ENCODE data around the gene DLGAP1.
A peak's percentile ranks its signal among the peaks of the same experiment; 100 is the strongest.
"Not testable (repeated sequence)": the region's sequence is repeated elsewhere in the genome, so short reads cannot be mapped to it uniquely, and the experiment has no call there.

Gene DLGAP1

DNA sequence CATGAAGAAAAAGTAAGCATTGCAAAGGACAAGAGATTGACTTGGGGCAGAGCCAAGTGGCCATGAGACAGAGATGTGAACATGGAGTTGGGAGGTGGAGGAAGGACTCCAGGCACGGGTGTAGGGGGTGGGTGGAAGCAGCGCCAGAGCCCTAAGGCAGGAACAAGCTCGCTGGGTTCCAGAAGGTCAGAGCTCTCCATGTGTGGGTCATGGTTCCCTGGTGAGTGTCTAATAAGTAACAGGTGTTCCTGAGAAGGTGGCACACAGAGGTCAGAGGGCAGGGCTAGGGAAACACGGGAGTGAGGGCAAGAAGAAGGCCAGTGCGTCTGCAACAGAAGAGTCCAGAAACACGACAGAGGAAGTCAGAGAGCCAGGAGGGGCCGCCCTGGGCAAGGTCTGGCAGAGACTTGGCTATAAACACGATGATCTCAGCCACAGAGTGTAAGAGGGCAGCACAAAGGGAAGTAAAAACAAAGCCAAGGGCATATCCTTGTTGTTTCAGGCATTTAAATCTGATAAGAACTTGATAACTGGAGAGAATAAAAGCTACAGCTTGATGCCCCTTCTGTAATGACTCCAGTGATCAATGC, 744.3 kb downstream of the DLGAP1 start:
- no peak for DNase-seq

DNA sequence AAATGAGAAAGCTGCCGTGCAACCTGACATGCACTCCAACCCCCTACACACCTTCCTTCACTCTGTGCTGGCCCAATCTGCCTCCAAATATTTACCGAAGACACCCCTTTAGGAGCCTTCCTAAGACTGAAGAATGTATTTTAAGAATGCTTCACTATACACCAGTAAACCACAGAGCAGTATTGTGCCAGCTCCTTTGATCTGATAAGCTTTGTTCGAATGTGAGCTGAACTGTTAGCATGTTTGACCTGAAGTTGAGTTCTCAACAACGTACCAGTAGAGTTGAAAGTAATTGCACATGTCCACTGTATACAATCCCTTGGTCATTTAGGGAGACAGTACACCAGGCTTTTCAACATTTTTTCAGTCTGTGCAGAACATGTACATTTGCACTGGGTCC, 745.9 kb downstream of the DLGAP1 start:
- DNase-seq: no peak

DNA sequence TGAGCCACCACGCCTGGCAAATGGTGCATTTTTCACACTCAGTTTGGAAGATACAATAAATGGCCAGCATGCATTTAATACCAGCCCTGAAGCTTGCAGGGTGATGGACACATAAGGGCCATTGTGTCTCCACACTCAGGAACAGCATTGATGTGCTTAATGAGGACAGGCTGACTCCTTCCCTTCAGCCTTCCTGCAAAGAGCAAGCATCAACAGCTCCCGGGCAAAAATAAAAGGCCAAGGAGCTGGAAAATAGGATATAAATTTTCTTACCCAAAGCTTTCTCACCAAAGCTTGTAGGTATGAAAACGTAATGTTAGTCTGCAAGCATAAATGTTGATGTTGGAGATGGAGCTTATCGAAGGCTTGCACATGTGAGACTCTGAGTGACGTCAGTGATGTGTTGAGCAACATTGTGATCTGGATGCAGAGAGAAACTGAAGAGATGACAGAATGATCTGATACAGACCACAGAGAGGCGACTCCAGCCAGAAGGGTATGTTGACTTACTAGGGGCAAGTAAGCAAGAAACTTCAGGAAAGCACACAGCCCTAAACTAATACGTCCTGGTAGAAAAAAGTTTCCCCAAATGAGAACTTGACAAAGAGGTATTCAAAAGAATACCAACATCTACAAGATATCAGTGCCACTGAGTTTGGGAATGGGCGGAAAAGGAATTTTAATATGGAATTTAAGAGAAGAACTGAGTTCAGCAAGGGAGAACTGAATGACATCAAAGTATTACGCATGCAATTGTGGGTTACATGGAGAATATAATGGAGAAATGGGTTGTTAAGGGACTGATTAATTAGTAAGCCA, 748.6 kb downstream of the DLGAP1 start:
- DNase-seq: no peak

DNA sequence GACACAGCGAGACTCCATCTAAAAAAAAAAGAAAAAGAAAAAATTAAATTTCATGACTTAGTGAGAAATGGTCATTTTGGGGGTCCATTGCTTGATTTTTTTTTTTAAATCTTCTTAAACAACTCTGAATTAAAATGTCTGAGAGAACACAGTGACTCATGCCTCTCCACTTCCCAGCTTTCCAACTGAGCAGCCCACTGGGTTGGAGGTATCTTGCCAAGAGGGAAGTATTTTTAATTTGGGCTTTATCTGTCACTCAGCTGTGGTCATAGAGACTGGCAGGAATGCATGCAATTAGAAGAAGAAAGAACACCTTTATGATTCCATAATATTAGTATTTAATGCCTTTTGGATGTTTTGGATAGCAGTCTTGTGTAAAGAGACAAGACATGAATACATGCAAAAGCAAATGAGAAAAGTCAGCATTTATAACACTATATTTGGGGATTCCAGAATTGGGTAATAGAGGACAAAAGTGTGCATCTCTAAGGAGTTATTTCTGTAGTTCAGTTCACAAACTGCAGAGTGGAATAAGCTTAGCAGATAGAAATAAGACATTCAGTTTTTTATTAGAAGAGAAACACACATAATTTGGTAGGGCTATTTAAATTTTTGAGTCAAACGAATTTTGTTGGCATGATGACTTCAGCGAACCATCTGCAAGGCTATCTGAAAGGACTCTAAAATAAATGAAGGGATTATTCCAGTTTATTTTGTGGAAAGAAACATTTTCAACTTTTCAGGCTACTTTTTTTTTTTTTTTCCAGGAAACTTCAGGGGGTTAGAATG, 750.4 kb downstream of the DLGAP1 start:
- no peak for DNase-seq

DNA sequence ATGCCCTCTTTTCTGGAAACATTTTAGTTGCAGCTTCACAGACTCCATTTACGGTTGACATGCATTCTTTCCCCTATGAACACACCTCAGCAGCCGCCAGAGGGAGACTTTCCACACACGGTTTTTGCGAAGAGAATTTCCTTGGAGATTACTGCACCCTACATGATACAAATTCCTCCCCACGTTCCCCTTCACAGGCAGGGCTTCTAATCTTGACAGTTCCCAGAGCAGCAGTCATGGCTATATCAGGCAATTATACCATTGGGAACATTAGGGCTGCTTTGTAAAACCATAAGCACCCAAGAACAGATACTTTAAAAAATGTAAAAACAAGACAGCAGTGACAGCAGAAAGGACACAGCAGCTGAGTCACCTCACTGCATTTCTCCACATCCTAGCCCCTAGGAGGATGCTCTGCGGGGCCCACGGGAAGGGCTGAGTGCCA, 751.4 kb downstream of the DLGAP1 start:
- DNase-seq: no peak

DNA sequence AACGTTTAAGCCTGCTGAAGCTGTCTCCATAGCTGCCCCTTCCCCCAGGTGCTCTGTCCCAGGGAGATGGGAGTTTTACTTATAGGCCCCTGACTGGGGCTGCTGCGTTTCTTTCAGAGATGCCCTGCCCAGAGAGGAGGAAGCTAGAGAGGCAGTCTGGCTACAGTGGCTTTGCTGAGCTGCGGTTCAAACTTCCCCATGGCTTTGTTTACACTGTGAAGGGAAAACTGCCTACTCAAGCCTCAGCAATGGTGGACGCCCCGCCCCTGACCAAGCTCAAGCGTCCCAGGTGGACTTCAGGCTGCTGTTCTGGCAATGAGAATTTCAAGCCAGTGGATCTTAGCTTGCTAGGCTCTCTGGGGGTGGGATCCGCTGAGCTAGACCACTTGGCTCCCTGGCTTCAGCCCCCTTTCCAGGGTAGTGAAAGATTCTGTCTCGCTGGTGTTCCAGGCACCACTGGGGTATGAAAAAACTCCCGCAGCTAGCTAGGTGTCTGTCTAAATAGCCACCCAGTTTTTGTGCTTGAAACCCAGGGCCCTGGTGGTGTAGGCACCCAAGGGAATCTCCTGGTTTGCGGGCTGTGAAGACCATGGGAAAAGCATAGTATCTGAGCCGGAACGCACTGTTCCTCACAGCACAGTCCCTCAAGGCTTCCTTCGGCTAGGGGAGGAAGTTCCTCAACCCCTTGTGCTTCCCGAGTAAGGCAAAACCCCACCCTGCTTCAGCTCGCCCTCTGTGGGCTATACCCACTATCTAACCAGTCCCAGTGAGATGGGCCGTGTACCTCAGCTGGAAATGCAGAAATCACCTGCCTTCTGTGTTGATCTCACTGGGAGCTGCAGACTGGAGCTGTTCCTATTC, 755.2 kb downstream of the DLGAP1 start:
- DNase-seq: not testable (repeated sequence)

DNA sequence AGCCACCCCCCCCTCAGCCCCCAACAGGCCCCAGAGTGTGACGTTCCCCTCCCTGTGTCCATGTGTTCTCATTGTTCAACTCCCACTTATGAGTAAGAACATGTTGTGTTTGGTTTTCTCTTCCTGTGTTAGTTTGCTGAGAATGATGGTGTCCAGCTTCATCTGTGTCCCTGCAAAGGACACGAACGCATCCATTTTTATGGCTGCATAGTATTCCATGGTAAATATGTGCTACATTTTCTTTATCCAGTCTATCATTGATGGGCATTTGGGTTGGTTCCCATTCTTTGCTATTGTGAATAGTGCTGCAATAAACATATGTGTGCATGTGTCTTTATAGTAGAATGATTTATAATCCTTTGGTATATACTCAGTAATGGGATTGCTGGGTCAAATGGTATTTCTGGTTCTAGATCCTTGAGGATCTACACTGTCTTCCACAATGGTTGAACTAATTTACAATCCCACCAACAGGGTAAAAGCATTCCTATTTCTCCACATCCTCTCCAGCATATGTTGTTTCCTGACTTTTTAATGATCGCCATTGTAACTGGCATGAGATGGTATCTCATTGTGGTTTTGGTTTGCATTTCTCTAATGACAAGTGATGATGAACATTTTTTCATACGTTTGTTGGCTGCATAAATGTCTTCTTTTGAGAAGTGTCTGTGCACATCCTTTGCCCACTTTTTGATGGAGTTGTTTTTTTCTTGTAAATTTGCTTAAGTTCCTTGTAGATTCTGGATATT, 760.9 kb downstream of the DLGAP1 start:
- not testable (repeated sequence) for DNase-seq

DNA sequence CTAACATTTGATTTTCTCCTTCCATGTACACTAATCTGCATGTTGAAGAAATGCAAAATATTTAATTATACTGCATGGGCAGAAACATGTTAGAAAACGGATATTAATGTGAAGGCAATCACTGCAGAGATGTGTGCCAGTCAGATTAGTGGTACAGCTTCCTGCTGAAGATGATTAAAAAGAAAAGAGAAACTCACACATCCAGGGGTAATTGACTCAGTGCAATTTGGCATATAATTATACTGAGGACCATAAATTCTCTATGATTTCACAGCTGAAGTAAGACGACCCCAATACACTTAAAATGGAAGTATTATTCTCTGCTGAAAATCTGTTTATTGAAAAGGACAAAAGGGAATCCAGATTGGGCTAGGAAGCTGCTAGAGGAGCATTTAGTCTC, 761.7 kb downstream of the DLGAP1 start:
- DNase-seq: no peak

DNA sequence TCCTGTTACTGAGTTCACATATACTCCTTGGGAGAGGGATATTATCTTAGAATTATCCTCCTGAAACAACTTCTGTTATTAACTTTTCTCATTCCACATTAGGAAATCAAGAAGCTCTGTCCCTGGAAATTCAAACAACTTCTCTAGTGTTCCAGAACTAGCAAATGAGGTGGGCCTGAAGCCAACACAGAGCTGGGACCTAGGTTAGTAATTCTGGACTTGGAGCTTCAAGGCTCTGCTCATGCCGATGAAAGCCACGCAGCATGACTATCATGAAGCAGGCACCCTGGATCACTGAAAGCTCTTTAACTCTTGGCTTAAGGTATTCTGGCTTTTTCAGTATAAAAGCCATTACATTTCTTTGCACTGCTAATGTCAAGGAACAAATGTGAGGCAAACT, 762.4 kb downstream of the DLGAP1 start:
- no peak for DNase-seq

DNA sequence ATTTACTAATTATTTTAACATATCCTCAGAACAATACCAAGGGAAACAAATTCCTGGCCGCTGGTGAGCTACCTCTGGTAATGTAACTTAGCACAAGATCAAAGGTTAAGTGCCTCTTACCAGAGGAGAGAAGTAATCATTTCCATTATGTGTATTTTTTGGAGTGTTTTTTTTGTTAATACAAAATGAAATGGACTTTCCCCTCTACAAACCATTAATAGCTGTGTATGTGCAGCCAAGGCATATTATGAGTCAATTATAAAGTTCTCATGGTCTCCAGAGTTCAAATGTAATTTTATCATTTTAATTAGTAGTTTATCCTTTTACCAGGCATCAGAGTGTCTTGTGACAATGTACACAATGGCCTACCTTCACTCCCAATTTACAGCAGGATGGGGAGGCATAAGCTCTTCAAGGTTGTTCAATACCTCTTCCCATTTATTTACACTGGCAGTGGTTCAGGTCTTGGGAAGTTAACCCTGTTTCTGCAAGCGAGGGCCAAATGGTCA, 762.9 kb downstream of the DLGAP1 start:
- DNase-seq: no peak

DNA sequence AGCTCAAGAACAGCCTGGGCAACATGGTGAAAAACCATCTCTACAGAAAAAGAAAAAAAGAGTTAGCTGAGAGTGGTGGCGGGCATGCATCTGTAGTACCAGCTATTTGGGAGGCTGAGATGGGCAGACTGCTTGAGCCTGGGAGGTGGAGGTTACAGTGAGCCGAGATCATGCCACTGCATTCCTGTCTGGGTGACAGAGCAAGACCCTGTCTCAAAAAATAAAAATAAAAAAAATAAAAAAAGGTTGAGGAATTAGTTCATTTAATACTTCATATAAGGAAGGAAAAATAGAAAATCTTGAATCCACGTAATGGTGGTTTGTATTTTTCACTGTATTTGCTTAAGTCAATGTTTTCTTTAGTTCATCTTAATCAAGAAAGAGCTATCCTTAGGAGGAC, 763.4 kb downstream of the DLGAP1 start:
- DNase-seq: no peak

DNA sequence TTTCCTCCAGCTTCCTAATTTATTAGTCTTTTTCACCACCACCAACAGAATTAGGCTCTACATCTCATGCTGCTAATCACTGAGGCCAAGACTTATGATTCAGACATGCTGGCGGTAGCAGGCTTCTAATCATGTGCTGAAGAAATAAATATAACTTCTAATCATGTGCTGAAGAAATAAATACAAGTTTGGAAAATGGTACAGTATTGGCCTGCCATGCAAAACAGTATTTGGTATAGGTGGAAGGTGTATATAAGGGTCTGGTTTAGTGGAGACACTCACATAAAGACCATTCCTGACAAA, 764.4 kb downstream of the DLGAP1 start:
- DNase-seq: no peak

DNA sequence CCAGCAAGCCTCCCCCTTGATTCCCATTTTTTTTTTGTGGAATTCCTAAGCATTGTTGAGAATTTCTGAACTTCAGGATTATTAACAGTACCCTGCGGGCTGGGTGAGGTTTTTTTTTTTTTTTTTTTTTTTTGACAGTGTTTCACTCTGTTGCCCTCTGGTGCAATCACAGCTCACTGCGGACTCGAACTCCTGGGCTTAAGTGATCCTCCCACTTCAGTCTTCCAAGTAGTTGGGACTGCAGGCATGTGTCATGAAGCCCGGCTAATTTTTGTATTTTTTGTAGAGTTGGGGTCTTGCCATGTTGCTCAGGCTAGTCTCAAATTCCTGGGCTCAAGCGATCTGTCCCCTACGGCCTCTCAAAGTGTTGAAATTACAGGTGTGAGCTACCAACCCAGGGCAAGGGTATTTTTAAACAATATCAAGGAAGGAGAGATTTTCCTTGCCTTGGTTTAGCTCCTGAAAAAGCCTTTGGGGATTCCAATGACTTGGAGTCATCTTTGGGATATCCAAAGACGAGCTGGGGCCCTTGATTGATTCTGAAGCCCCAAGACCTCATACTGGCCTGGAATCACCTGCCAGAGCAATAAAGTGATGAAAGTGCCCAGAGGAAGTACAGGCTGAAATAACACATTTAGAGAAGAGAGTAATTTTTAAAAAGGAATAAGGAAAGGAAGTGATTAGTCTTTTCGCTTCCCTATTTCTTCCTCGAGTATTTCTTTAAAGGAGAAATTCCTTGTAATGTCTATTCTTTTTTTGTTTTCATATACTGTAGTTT, 764.9 kb downstream of the DLGAP1 start:
- DNase-seq: no peak

DNA sequence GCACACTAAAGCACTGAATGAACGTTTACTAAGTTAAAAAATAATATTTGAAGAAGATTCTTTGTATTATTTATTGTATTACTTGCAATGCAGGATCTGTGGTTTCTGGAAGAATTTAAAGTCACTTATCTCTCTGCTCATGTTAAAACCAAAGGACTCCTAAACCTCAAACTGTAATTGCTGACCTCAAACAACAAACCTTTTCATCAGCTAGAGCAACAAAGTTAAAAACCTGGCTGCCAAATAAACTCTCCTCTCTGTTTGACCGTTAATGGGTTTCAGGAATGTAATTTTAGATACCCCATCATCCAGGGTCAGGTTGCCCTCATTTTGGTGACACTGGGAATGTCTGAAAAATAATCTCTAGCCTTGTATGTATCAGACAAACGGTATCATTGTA, 766.0 kb downstream of the DLGAP1 start:
- DNase-seq: no peak

DNA sequence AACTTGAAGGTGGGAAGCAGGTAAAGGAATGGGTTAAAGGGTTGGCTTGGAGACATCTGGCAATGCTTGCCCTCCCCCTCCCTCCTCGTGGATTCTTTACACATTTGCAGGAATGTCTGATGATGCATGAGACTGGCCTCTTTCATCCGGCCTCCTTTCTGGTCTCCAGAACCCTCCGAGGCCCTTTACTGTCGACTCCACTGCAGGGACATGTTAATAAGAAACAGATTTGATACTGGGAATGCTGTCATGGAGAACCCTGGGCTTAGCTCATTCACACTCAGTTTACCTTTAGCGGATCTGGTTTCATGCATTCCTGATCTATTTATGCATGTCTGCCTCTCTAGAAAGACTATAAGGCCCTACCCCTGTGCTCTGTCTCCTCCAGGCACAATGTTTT, 766.4 kb downstream of the DLGAP1 start:
- no peak for DNase-seq

DNA sequence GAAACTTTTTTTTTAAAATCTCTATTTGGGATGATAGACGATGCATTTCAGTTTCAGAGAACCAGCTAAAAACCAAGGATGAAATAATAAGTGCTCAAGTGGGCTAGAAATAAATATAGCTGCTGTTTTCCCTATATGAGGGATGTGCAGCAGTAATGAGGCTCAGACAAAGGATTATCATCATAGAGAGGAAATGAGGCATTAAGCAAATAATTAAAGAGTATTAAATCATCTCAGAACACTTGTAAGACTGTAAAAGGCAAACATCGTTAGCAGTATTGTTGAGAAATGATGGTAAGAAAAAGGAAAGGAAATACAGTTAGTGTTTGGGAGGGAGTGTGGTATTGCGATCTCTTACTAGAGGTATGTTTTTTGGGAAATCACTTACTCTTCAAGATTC, 771.6 kb downstream of the DLGAP1 start:
- DNase-seq: no peak

DNA sequence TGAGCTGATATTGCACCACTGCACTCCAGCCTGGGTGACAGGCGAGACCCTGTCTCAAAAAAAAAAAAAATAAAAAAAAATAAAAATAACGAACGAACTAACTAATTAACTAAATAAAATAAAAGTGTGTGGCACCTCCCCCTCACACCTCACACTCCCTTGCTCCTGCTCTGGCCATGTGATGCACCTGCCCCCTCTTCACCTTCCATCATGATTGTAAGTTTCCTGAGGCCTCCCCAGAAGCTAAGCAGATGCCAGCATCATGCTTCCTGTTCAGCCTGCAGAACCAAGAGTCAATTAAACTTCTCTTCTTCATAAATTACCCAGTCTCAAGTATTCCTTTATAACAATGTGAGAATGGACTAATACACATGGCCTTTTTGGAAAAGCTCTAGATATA, 773.0 kb downstream of the DLGAP1 start:
- no peak for DNase-seq

DNA sequence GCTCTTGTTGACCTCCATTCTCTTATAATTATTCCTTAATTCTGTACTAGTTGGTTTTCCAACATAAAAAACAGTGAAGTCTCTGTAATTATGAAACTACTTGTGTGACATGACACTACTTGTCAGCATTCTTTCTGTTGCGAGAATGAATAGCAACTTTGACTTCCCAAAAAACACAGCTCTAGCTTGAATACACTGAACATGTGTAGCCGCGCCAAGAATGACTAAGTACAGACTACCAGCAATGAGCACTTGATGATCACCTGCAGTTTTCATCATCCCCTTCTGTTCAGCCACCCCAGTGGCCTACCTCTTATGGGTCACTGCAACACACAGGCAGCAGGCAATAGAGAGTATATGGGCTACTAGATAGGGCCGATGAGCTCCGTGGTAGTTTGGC, 775.9 kb downstream of the DLGAP1 start:
- DNase-seq: no peak

DNA sequence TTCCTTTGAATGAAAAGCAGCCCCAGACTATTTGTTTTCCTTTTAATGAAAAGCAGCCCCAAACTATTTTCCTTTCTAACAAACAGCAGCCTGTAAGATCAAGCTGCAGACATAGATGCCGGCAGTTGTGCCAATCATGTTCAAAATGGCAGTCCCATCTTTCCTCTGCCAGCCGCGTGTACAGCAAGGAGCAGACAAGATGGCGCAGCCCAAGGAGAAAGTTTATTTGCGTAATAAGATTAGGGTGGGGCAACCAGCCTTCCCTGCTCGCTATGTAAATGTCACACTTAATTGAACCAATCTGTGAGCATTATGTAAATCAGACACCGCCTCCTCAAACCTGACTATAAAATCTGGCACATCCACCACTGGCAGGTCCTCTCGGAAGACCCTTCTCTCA, 779.1 kb downstream of the DLGAP1 start:
- no peak for DNase-seq

DNA sequence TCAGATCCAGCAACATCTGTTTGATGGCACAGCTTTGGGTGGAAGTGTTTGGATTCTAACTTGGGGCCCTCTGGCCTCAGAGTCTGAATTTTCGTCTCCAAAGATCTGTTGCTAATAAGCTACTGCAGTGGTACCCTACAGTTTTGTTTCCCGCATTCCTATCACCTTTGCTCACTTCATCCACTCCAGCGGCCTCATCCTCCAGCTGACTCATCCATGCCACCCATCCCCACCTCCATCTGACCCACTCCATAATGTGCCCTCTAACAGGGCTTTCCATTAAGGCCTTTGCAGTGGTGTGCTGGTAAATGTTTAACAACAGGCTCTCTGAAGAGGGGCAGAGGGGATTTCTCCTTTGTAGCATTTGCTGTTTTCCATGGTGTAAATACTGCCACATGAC, 779.7 kb downstream of the DLGAP1 start:
- peak; percentile 2 for DNase-seq

DNA sequence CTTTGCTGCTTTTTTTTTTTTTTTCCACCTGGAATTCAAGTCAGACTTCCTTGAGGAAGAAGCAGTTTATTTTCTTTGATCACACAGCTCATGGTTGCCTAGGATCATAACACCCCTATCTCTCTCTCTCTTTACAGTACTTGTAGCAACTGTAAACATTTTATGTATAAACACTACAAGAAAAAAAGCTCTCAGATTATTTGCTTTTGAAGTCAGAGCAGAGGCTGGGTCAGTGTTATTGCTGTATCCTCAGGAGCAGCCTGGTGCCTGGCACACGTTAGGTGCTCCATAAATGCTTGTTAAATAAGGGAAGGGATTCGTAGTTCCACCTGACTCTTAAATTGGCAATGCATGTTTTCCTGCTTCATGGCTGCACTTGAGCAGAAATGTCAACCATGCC, 783.9 kb downstream of the DLGAP1 start:
- no peak for DNase-seq

Data from T1000 (cell line).